Suppressor macrophage (primary cell): ENCODE results near the gene COG7.
A peak's percentile ranks its signal among the peaks of the same experiment; 100 is the strongest.
"Not testable (repeated sequence)": the region's sequence is repeated elsewhere in the genome, so short reads cannot be mapped to it uniquely, and the experiment has no call there.

Experiments used
- DNase-seq, 4 experiments: peaks; one replicate each; pipeline ENCODE4 v3.0.0-alpha.2; 2020 to 2022

Gene COG7

GRCh38 chr16:23469814-23470213 is 16.8 kb upstream of the COG7 start:
- no peak for DNase-seq

GRCh38 chr16:23466162-23466885 is 13.3 kb upstream of the COG7 start:
- DNase-seq = no peak

DNA sequence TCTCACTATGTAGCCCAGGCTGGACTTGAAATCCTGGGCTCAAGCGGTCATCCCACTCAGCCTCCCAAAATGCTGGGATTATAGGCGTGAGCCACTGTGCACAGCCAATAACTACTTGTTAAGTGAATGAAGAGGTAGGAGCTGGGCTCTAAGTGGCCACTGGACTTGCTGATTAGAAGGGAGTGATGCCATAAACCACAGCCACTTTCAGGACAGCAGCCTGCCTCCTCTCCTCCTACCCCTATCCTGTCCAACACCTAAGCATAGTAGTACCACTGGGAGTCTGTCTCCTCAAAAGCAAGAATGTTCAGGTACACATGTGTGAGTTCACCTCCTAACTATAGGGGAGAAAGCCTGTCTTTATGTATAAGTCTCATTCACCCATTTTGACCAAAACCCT is 12.2 kb upstream of the COG7 start:
- no peak for DNase-seq

DNA sequence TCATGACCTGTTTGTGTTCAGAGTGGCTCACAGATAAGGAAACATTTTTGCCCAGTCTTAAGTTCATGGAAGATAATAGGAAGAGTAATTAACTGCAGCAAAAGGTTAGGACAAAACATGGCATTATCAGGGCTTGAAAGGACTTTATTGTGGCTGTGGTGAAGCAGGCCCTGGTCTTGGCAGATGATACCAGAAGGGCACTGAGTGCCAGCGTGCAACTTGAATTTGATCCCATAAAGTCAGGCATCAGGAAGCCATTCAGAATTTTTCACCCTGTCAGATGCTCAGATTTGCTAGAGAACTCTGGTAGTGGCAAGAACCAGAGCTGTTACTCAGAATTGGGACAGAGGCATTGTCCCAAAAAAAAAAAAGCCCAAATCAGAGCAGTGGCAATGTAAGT is 11.2 kb upstream of the COG7 start:
- no peak for DNase-seq

DNA sequence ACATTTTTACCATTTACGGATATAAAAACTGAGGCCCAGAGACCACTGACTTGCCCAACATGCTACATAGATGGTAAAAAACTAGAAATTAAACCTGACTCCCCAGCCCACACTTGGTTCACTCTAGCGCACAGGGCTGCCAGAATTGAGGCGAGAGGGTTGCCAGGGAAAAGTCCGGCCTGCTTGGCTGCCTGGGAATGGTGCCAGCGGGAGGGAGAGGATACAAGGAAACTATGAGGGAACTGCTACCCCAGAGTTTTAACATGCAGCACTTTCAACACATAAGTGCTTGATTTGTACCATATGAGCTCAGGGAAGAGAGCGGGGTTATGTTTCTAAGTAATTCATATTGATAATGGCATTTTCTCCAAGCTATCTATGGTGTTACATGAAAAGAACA is 10.0 kb upstream of the COG7 start:
- not testable (repeated sequence) for DNase-seq

GRCh38 chr16:23453338-23454052 is 506 bp upstream of the COG7 start:
- no peak for DNase-seq

GRCh38 chr16:23452221-23452571 is 793 bp downstream of the COG7 start:
- DNase-seq = no peak

DNA sequence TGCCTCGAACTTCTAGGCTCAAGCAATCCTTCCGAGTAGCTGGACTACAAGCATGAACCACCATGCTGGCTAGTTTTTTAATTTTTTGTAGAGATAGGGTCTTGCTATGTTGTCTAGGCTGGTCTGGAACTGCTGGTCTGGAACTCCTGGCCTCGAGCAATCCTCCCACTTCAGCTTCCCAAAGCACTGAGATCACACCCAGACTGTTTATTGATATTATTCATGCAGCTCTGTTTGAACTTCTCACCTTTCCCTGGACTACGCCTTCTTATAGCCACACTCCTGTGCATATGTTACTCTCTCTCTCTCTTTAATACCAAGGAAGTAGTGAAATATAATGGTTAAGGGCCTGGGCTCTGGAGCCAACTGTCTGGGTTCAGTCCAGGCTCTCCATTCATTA is 4.6 kb downstream of the COG7 start:
- DNase-seq = no peak

DNA sequence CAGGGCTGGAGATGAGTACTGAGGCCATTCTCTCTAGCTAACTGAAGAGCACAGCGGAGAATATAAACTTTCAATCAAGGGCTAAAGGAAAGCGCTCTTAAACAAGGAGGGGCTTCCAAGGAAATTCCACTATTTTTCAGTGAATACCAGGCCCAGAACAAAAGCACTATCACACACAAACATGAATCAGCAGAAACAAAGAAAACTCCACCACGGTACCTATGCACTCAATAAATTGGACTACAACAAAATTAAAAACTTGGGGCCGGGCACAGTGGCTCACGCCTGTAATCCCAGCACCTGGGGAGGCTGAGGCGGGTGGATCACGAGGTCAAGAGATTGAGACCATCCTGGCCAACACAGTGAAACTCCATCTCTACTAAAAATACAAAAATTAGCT is 15.4 kb downstream of the COG7 start:
- not testable (repeated sequence) for DNase-seq

DNA sequence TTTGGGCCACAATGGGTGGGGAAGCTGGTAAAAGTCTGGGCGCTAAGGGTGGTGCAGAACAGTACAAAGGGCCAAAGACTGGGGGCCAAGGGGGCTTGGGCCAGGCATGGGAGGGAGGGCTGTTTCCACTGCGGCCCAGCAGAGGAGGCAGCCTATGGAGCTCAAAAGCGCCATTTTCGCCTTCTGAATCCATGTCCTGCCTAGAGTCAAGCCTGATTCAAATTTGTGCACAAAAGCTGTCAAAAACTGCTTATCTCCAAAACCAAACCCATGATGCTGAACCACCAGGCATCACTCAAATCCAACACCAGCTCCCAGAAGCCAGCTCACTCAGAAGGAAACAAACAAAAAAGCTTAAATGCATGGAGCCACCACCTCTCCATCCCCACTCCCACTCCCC is 16.0 kb downstream of the COG7 start:
- no peak for DNase-seq

GRCh38 chr16:23435500-23435899 is 17.5 kb downstream of the COG7 start:
- peak; percentile 72 to 83 (median 79) for DNase-seq

- DNase-seq = peak; percentile 57 to 74 (median 68)
Measured at GRCh38 chr16:23434380-23434779, 18.6 kb downstream of the COG7 start.

DNA sequence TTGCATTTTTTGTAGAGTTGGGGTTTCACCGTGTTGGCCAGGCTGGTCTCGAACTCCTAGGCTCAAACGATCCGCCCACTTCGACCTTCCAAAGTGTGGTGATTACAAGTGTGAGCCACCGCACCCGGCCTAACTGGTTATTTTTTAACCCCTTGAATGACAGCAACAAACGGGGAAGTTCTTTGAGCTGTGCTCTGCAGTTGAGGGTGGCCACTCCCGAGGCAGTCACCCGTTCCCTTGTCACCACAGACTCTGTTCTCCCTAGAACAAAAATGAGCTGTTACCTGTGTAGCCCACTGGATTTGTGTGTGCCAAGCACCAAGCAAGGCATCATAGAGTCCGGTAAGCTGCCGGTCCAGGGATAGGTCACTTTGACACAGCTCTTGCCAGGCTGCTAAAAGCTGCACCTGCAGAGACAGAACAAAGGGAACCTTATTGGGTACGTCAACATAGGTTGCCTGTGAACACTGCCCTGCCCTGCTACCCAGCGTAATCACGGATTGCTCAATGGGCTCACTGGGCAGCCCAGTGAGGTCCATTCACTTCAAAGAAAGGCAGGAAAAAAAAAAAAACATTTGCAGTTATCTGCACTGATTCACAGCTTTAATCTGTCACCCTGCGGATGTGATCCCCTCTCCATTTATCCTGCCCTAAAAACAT is 19.6 kb downstream of the COG7 start:
- DNase-seq = no peak

DNA sequence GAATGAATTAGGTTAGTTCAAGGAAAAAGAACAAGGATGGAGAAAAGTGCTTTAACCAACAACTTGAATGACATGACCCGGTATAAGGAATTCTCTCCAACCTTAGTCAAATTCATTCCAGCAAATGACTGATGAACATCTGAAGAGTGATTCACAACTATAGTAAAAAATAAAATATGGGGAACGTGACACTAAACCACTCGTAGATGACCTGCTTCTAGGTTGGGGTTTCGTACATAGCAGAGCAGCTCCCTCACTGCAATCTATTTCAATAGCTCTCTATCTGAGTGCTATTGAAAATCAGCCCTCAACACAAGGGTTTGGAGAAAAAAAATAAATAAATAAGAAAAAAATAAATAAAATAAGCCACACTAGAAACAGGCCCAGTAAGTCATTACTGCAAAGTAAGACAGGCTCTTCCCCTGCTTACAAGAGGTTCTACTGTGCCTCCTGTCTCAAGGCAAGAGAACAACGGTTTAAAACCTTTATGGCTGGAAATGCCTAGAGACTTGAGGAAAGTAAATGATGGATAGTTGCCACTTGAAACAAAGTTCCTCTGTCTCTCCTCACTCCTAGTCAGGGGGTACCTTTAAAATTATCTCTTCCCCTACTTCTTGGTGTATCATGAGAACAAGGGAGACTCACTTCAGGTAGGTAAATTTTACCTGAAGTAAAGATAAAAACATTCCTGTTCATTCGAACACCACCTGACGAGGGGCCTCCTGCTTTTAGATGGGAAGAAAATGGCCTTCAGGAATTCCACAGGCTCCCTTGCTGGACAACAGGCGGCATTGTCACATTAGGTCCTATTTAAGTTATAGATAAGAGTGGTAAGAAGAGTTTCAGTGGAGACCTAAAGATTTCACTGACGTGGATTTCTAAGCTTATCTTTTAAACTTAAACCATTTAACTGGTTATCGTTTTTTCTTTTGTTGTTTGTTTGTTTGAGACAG is 20.5 kb downstream of the COG7 start:
- DNase-seq = no peak

- peak in 3 of 4 experiments; percentile 11 to 37 (median 12) for DNase-seq
Measured at GRCh38 chr16:23428351-23428750, 24.6 kb downstream of the COG7 start.

GRCh38 chr16:23424292-23424958 is 28.6 kb downstream of the COG7 start:
- no peak for DNase-seq

DNA sequence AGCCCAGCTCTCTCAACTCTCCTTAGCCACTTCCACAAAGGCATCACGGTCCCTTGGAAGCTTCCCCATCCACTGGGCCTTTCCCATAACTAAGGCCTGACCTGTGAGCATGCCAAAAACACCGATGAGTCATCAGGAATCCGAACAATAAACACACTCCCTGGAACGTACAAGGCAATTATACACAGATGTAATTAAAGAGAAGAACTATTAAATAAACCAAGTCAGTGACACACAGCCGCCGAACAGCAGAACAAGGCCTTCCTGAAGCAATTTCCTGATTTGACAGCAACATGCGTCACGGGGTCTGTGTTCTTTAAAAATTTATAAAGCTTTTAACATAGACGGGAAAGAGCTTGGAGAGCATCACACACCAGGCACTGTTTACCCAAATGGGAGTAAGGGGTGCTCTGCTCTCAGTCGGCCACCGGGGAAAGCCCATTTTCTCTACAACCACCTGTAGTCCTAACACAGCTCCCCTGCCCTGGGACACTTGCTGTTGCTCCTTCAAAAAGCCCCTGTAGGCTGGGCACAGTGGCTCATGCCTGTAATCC is 29.4 kb downstream of the COG7 start:
- no peak for DNase-seq

DNA sequence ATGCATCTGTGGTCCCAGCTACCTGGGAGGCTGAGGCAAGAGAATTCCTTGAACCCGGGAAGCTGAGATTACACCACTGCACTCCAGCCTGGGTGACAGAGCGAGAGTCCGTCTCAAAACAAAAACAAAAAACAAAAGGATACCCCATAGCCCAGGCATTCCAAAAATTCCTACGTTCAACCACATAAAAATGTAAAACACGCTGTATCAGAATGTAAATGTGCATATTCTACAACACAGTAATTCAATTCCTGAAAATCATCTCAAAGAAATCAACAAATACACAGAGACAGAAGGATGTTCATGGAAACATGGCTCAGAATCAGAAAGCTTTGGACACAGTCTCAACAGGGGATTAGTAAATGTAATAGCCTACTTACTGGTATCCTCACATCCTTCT is 33.0 kb downstream of the COG7 start:
- no peak for DNase-seq

DNA sequence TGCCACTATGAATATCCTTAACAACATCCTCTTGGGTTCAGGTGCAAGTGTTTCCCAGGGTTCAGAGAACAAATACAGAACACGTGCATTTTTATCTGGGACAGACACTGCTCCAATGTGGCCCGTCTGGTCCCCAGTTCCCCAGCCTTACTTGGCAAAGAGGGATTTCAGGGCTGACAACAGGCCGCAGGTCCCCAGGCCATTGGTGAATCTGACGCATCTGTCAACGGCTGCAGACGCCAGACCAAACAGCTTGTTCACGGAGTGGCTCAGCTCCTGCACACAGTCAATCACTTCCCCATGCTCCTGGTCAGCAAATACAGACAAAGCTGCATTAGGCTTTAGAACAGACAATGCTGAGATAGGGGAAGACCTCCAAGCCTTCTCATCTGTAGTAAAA is 36.2 kb downstream of the COG7 start:
- no peak for DNase-seq

GRCh38 chr16:23414731-23415130 is 38.3 kb downstream of the COG7 start:
- no peak for DNase-seq

- DNase-seq = no peak
Measured at GRCh38 chr16:23410176-23410575, 42.8 kb downstream of the COG7 start.

GRCh38 chr16:23409522-23409921 is 43.5 kb downstream of the COG7 start:
- DNase-seq = no peak
